ENCODE measurements around the gene PTTG1. TPM values are rescaled to one million over a fixed set of nuclear protein-coding genes. Genes with fewer than 3 reads are reported as not detected.

The PTTG1 gene
- polyA plus RNA-seq, 1 of the 3 experiments (the other 2 are of a cell fraction): 279 TPM

- ChIA-PET POLR2A (no interaction called here), CTCF (interaction anchor here (1.3 kb wide), 1 partner anchor 33 kb away, joined by 3 read pairs; no protein-coding TSS in a partner anchor)
- Histone ChIP-seq H3K79me2 (ENCODE audit: insufficient read depth) (no peaks in the 10 kb centered on the region), H3K4me2 (no peak overlapping the region), H3K4me3 (ENCODE audit: low read depth in 2 of 2, low read length in 1 of 2) (no peak overlapping the region), H2AFZ (ENCODE audit: low read depth) (no peak overlapping the region), H3K9ac (no peak overlapping the region), H3K27ac (ENCODE audit: low read depth in 2 of 2, low read length in 1 of 2) (no peak overlapping the region), H4K20me1 (ENCODE audit: insufficient read depth) (no peaks in the 10 kb centered on the region), H3K4me1 (ENCODE audit: control insufficient read depth in 1 of 2, insufficient read depth in 2 of 2, low read depth in 1 of 2, low read length in 1 of 2) (peaks cover 0 to 13% of the 10 kb centered on the region in 2 experiments; a peak in 2 of 4 replicates), H3F3A (replicated peaks; ENCODE audit: insufficient read depth) (peaks cover 7% of the 10 kb centered on the region), H3K9me2 (no peaks in the 10 kb centered on the region), H3K36me3 (replicated peaks in 1 of 2; ENCODE audit: control insufficient read depth in 1 of 2, insufficient read depth in 2 of 2, low read length in 1 of 2) (no peaks in the 10 kb centered on the region), H3K9me3 (no peaks in the 10 kb centered on the region), H3K27me3 (ENCODE audit: insufficient read depth) (no peaks in the 10 kb centered on the region)
- no peak for DNase-seq
- WGBS (ENCODE audit: low lambda C conversion rate): 95% methylated on average over 4 of the region's 4 CpGs
- no peak for TF ChIP-seq GATA2 (CRISPR knock-in tag; IDR thresholded peaks at IDR 0.05)
- no peak for TF ChIP-seq NRF1 (IDR thresholded peaks at IDR 0.05; ENCODE audit: low read depth, low read length)
- TF ChIP-seq ZBTB33 (IDR thresholded peaks at IDR 0.05; ENCODE audit: borderline replicate concordance, low read depth): no peak
- TF ChIP-seq GABPA (IDR thresholded peaks at IDR 0.05; ENCODE audit: low read depth): no peak
- TF ChIP-seq MEF2A (IDR thresholded peaks at IDR 0.05; ENCODE audit: borderline replicate concordance, low read depth): no peak
- no peak for TF ChIP-seq EZH2phosphoT487 (IDR thresholded peaks at IDR 0.05; ENCODE audit: borderline replicate concordance, low read depth)
- TF ChIP-seq PBX3 (IDR thresholded peaks at IDR 0.05): no peak
Observed at GRCh38 chr5:160472482-160472881, 50.8 kb downstream of the PTTG1 start.

- DNase-seq: no peak
- Histone ChIP-seq H3K4me1 (ENCODE audit: control insufficient read depth in 1 of 2, insufficient read depth in 2 of 2, low read depth in 1 of 2, low read length in 1 of 2) (peaks cover 0 to 12% of the 10 kb centered on the region in 2 experiments; a peak in 1 of 4 replicates), H3K9ac (no peak overlapping the region), H2AFZ (ENCODE audit: low read depth) (no peak overlapping the region), H3K79me2 (ENCODE audit: insufficient read depth) (no peaks in the 10 kb centered on the region), H3K4me3 (ENCODE audit: low read depth in 2 of 2, low read length in 1 of 2) (no peak overlapping the region), H3F3A (replicated peaks; ENCODE audit: insufficient read depth) (peaks cover 14% of the 10 kb centered on the region), H3K9me3 (no peaks in the 10 kb centered on the region), H3K9me2 (no peaks in the 10 kb centered on the region), H3K36me3 (replicated peaks in 1 of 2; ENCODE audit: control insufficient read depth in 1 of 2, insufficient read depth in 2 of 2, low read length in 1 of 2) (no peaks in the 10 kb centered on the region), H3K27me3 (ENCODE audit: insufficient read depth) (no peaks in the 10 kb centered on the region), H3K4me2 (no peak overlapping the region), H4K20me1 (ENCODE audit: insufficient read depth) (no peaks in the 10 kb centered on the region), H3K27ac (ENCODE audit: low read depth in 2 of 2, low read length in 1 of 2) (no peak overlapping the region)
- no peak for TF ChIP-seq TCF12 (IDR thresholded peaks at IDR 0.05)
- TF ChIP-seq USF2 (IDR thresholded peaks at IDR 0.05; ENCODE audit: borderline replicate concordance, low read depth, low read length): no peak
- TF ChIP-seq EZH2phosphoT487 (IDR thresholded peaks at IDR 0.05; ENCODE audit: borderline replicate concordance, low read depth): no peak
- no peak for TF ChIP-seq GATA2 (CRISPR knock-in tag; IDR thresholded peaks at IDR 0.05)
- TF ChIP-seq YY1 (IDR thresholded peaks at IDR 0.05; ENCODE audit: low read depth): no peak
- TF ChIP-seq MEF2A (IDR thresholded peaks at IDR 0.05; ENCODE audit: borderline replicate concordance, low read depth): no peak
- no peak for TF ChIP-seq REST (IDR thresholded peaks at IDR 0.05; ENCODE audit: low read depth, low read length)
- TF ChIP-seq RCOR1 (IDR thresholded peaks at IDR 0.05; ENCODE audit: low read length): no peak
- no peak for TF ChIP-seq SMC3 (IDR thresholded peaks at IDR 0.05; ENCODE audit: low read depth, low read length)
- TF ChIP-seq NRF1 (IDR thresholded peaks at IDR 0.05; ENCODE audit: low read depth, low read length): no peak
- no peak for TF ChIP-seq RAD21 (IDR thresholded peaks at IDR 0.05; ENCODE audit: low read length)
- TF ChIP-seq ELF1 (IDR thresholded peaks at IDR 0.05): no peak
- TF ChIP-seq IRF3 (IDR thresholded peaks at IDR 0.05; ENCODE audit: low read depth, low read length): no peak
- TF ChIP-seq EP300 (IDR thresholded peaks at IDR 0.05; ENCODE audit: borderline replicate concordance in 1 of 2, low read depth in 1 of 2, low read length in 1 of 2): no peak
- CTCF ChIA-PET: interaction anchor here (1.0 to 1.3 kb wide), 2 partner anchors 34 to 36 kb away, joined by 3 to 4 read pairs; no protein-coding TSS in a partner anchor
- 76% methylated on average over 6 of the region's 6 CpGs for WGBS (ENCODE audit: low lambda C conversion rate)
- POLR2A ChIA-PET: no interaction called here
Observed at GRCh38 chr5:160473681-160474080, 52.0 kb downstream of the PTTG1 start.

All from SK-N-SH (cell line).